Endothelial cell of umbilical vein (primary cell): ENCODE data around the gene ZNF555. TPM values are rescaled to one million over a fixed set of nuclear protein-coding genes. Genes with fewer than 3 reads are reported as not detected.

Source experiments
- BruUV-seq: library from RNA; stranded (reverse); fragments of 400-500 nt; replicated peaks from 2 replicates; lab custom pipeline; 2021; lab: Mats Ljungman, UMichigan
- CTCF ChIA-PET: fragments of 300-600, 350-600 bp; sonication (Branson Sonifier 250); formaldehyde crosslinking; loops from one replicate; lab custom pipeline; 2021; ENCODE audit warnings: antibody characterized with exemption, inconsistent platforms; lab: Charles Lee
- POLR2A ChIA-PET: fragments of 300-600, 350-600 bp; sonication (Branson Sonifier 250); formaldehyde crosslinking; loops from one replicate; lab custom pipeline; 2021; ENCODE audit warnings: antibody characterized with exemption, inconsistent platforms; lab: Charles Lee
- DNase-seq: peaks from one replicate; pipeline ENCODE4 v3.0.0-alpha.2; 2011; ENCODE audit warnings: low read depth, low spot score
- FAIRE-seq: peaks from 2 replicates; lab custom pipeline; 2011; peaks lifted over from hg19 to GRCh38; lab: Jason Lieb, UNC
- H2AFZ ChIP-seq: 2 replicates; pipeline ENCODE4 v1.6.0; 2012; ENCODE audit warnings: low read depth, low read length, control low read depth, inconsistent platforms
- H3K27ac ChIP-seq: 2 replicates; pipeline ENCODE4 v1.5.1; 2011; ENCODE audit warnings: low read depth, mild to moderate bottlenecking, control low read depth, low read length, moderate library complexity; ENCODE audit not compliant: insufficient read depth
- H3K27me3 ChIP-seq, 2 experiments: 2 replicates each; pipeline versions ENCODE4 v1.6.0 to v1.6.1; 2011; ENCODE audit warnings: low read length in 2 of 2, mixed read lengths in 1 of 2; ENCODE audit not compliant: control insufficient read depth in 2 of 2, insufficient read depth in 2 of 2
- H3K36me3 ChIP-seq, 2 experiments: 2 replicates in 1 of 2; 3 replicates in 1 of 2; pipeline ENCODE4 v1.5.1; 2011; ENCODE audit warnings: low read length in 2 of 2, mild to moderate bottlenecking in 1 of 2, moderate library complexity in 1 of 2; ENCODE audit not compliant: control insufficient read depth in 2 of 2, insufficient read depth in 2 of 2; ENCODE audit errors: extremely low read depth in 1 of 2
- H3K4me1 ChIP-seq: 3 replicates; pipeline ENCODE4 v1.5.1; 2011; ENCODE audit warnings: mild to moderate bottlenecking, low read length; ENCODE audit not compliant: control insufficient read depth, insufficient read depth; ENCODE audit errors: extremely low read depth
- H3K4me2 ChIP-seq: 2 replicates; pipeline ENCODE4 v1.6.1; 2011; ENCODE audit warnings: low read length, control low read depth, mixed read lengths; ENCODE audit not compliant: insufficient read depth
- H3K4me3 ChIP-seq, 3 experiments: fragments of 200-600 bp in 1 of 3; sonication (generic), shearing (Covaris generic) in 1 of 3; replicated peaks in 1 of 3; 2 replicates each; pipeline ENCODE4 v1.5.1; 2011 to 2016; ENCODE audit warnings: control low read depth in 3 of 3, low read length in 3 of 3, mild to moderate bottlenecking in 2 of 3, inconsistent platforms in 1 of 3, low read depth in 1 of 3, moderate library complexity in 1 of 3; ENCODE audit not compliant: insufficient read depth in 1 of 3
- H3K79me2 ChIP-seq: 2 replicates; pipeline ENCODE4 v1.6.0; 2012; ENCODE audit warnings: low read length, inconsistent platforms; ENCODE audit not compliant: control insufficient read depth, insufficient read depth
- H3K9ac ChIP-seq: replicated peaks from 2 replicates; pipeline ENCODE3; 2011; ENCODE audit warnings: low read length, control low read depth; ENCODE audit not compliant: insufficient read depth; ENCODE audit errors: extremely low read depth
- H3K9me1 ChIP-seq: replicated peaks from 3 replicates; pipeline ENCODE4 v1.6.0; 2011; ENCODE audit warnings: mild to moderate bottlenecking, low read length; ENCODE audit not compliant: control insufficient read depth, insufficient read depth; ENCODE audit errors: extremely low read depth
- H3K9me3 ChIP-seq: replicated peaks from 2 replicates; pipeline ENCODE4 v1.5.1; 2012; ENCODE audit warnings: low read length, inconsistent platforms; ENCODE audit not compliant: control insufficient read depth, insufficient read depth
- H4K20me1 ChIP-seq: replicated peaks from 2 replicates; pipeline ENCODE3; 2011; ENCODE audit warnings: mild to moderate bottlenecking, low read length; ENCODE audit not compliant: control insufficient read depth, insufficient read depth; ENCODE audit errors: extremely low read depth
- CTCF ChIP-seq, 2 donors: IDR thresholded peaks; 1 replicate in 1 of 2; 2 replicates in 1 of 2; pipeline ENCODE4 v1.5.1; 2011; ENCODE audit warnings: low read length in 2 of 2, mild to moderate bottlenecking in 2 of 2, moderate library complexity in 2 of 2, control low read depth in 1 of 2, inconsistent platforms in 1 of 2, low read depth in 1 of 2; ENCODE audit not compliant: insufficient read depth in 1 of 2; ENCODE audit errors: extremely low read depth in 1 of 2
- EZH2 ChIP-seq: IDR thresholded peaks from 2 replicates; pipeline ENCODE4 v1.6.1; 2012; ENCODE audit warnings: borderline replicate concordance, low read depth, mild to moderate bottlenecking, moderate library complexity, low read length, inconsistent platforms; ENCODE audit not compliant: severe bottlenecking
- MYC ChIP-seq: IDR thresholded peaks from one replicate; pipeline ENCODE4 v1.6.1; 2011; ENCODE audit warnings: mild to moderate bottlenecking, low read depth, low read length
- dilution Hi-C: fragments of 300-500 bp; cut with MboI; formaldehyde crosslinking; loops from one replicate; pipeline ENCODE4 v1.15.0; 2019; ENCODE audit warnings: low sequenced_read_pairs; ENCODE audit not compliant: extremely low pct_ligation_motif_present
- intact Hi-C: fragments of 100-400 bp; cut with micrococcal nuclease; formaldehyde crosslinking; loops from one replicate; pipeline ENCODE4 v1.10.0; 2022
- polyA plus RNA-seq, 4 experiments: library from polyadenylated mRNA; depleted of rRNA in 3 of 4; stranded (reverse) in 3 of 4; unstranded in 1 of 4; fragments of >200 nt; gene quantifications; 2 replicates each; pipeline versions ENCODE4 v1.2.1 to v1.2.3, GENCODE V29; 2011 to 2012; ENCODE audit warnings: missing spikeins in 1 of 4
- total RNA-seq: library from RNA; stranded (reverse); gene quantifications from 2 replicates; pipeline ENCODE4 v1.2.3, GENCODE V29; 2021

ZNF555 gene
- total and polyA plus RNA-seq, 2 donors (not counting 3 experiments of a cell fraction or from before 2014, with no cell fraction given): 1.6 to 5.4 TPM

GRCh38 chr19:2812414-2813234, 28.7 kb upstream of the ZNF555 start:
- POLR2A ChIA-PET: no interaction called here

More at GRCh38 chr19:2812414-2813234, 28.7 kb upstream of the ZNF555 start:
- dilution Hi-C loops (no loop called here), intact Hi-C loops (no loop called here)
- Histone ChIP-seq H3K27ac (no peak overlapping the region), H3K79me2 (no peaks in the 10 kb centered on the region), H3K27me3 (no peaks in the 10 kb centered on the region), H3K9me1 (no peaks in the 10 kb centered on the region), H3K9me3 (no peaks in the 10 kb centered on the region), H3K9ac (no peak overlapping the region), H3K4me2 (no peak overlapping the region), H2AFZ (no peak overlapping the region), H4K20me1 (no peaks in the 10 kb centered on the region), H3K36me3 (peaks cover 0 to 18% of the 10 kb centered on the region in 2 experiments), H3K4me1 (no peaks in the 10 kb centered on the region), H3K4me3 (no peak overlapping the region)
- no peak for FAIRE-seq
- TF ChIP-seq MYC: no peak
- no peak for TF ChIP-seq CTCF (IDR thresholded peaks at IDR 0.05; ENCODE audit: extremely low read depth in 1 of 2, insufficient read depth in 1 of 2, low read depth in 1 of 2, low read length in 2 of 2)
- no peak for TF ChIP-seq EZH2
- no TSS peak for BruUV-seq
- no peak for DNase-seq
- CTCF ChIA-PET: interaction anchor here (1.5 kb wide), 1 partner anchor 9 kb away, joined by 3 read pairs; no protein-coding TSS in a partner anchor
